Stimulated activated CD8-positive, alpha-beta memory T cell treated with anti-CD3 and anti-CD28 coated beads, Interleukin-12 subunit alpha, Interleukin-12 subunit beta, amount 100 ng/mL, for 24 hours (primary cell): ENCODE data around the gene DCUN1D4.

Source experiments
- DNase-seq: peaks from one replicate; pipeline ENCODE4 v3.0.0-alpha.2; 2020; ENCODE audit errors: extremely low read depth

The DCUN1D4 gene

GRCh38 chr4:51853027-51853682 lies 10.2 kb downstream of the DCUN1D4 start:
- DNase-seq, result no peak

DNA sequence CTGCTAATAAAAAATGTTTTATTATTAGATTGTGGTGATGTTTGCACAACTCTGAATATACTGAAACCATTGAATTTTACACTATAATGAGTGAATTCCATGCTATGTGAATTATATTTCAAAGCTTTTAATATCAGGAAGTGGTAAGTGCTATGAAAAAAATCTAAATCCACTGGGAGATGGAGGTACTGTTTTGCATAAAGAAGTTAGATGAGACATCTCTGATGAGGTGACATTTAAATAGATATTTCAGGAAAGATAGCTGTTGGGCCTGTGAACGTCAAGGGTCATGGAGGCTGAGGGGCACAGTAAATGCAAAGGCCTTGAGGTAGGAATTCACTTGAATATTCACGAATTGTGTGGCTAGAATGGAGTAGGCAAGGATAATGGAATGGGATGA lies 12.3 kb downstream of the DCUN1D4 start:
- no peak for DNase-seq

DNA sequence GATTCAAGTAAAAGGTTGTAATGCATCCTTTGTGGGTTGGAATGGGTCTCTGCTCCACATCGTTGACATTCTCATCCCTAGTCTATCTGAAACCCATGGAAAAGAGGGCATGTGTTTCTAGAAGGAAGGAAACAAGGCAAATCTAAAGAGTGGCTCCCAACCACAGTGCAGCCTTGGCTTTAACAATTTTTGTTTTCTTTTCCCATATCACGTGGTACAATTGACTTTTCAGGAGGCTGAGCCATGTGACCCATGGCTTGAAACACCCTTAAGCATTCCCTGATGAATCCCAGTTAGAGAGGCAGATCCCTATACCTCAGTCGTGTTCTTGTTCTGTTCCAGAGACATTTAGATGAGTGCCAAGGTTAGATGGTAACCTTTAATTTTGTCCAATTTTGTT lies 12.8 kb downstream of the DCUN1D4 start:
- no peak for DNase-seq

GRCh38 chr4:51858605-51859202 lies 15.8 kb downstream of the DCUN1D4 start:
- no peak for DNase-seq

GRCh38 chr4:51859476-51860031 lies 16.6 kb downstream of the DCUN1D4 start:
- DNase-seq, result no peak

GRCh38 chr4:51862199-51862598 lies 19.2 kb downstream of the DCUN1D4 start:
- DNase-seq, result no peak

GRCh38 chr4:51862781-51863180 lies 19.8 kb downstream of the DCUN1D4 start:
- DNase-seq, result no peak

GRCh38 chr4:51865717-51866116 lies 22.8 kb downstream of the DCUN1D4 start:
- no peak for DNase-seq

- DNase-seq, result no peak
Observed at GRCh38 chr4:51866835-51867234, 23.9 kb downstream of the DCUN1D4 start.

GRCh38 chr4:51867689-51868448 lies 24.9 kb downstream of the DCUN1D4 start:
- no peak for DNase-seq

DNA sequence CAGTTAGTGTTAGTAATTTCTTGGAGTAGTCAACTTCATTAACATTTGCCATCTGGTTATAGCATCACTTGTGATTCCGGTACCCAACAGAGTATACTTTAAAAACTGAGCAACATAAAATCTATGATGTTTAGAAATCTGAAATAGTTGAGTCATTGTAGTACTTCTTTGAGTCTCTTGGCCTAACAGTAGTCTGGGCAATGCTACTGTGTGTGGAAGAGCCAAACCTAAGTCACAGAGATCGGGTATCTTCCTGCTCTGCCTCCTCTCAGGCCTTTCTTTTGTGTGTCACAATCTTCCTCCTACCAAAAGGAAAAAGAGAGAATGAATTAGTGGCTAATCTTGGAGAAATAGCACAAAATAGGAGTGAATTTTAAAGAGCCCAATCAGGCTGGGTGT lies 25.5 kb downstream of the DCUN1D4 start:
- no peak for DNase-seq

DNA sequence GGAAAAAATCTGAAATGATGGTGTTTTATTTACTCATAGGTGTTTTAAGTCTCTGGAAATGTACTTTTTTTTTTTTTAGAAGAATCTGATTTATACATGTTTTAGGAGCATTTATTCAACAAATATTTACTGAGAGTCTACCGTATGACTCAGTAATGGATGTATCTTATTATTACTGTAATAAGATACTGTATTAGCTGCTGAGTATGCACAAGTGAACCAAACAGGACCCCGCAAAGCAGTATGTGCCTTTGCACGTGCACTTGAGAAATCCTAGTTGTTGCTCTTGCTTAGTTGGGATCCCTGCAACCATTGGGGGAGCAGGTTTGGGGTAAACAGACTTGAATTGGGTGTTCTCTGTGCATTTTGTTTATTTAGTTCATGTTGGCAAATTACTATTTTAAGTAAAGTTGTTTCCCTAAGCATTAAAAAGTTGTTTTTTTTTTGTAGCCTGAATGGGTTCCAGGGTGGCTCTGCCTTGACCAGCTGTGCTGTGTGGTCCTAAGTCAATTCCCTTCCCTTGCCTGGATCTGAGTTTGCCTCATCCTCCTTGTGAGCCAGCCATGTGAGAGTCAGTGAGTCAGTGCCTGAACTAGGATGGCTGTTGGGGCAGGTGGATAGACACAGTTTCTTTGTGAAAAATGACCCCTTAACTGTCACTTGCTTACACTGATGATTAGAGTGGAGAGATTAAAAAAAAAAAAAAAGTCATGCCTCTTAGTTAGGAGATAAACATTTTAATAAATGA lies 27.7 kb downstream of the DCUN1D4 start:
- DNase-seq, result no peak

GRCh38 chr4:51872283-51872997 lies 29.5 kb downstream of the DCUN1D4 start:
- no peak for DNase-seq

DNA sequence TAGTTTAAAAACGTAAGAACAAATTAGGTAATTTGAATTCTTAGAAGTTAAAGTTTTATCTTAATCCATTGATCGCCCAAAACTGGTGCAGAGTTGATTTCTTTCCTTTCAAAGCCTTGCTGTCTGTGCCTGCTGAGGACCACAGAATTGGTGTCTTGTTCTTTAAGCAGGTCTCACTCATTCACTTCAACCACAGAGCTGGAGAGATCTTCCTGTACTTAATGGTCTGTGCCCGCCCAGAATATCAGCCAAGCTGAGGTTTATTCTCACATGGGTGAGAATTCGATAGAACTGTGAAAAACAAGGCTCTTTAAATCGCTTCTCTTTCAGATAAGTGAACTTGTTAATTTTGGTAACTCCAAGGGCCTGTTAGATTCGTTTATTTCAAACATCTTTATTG lies 31.6 kb downstream of the DCUN1D4 start:
- DNase-seq, result no peak

DNA sequence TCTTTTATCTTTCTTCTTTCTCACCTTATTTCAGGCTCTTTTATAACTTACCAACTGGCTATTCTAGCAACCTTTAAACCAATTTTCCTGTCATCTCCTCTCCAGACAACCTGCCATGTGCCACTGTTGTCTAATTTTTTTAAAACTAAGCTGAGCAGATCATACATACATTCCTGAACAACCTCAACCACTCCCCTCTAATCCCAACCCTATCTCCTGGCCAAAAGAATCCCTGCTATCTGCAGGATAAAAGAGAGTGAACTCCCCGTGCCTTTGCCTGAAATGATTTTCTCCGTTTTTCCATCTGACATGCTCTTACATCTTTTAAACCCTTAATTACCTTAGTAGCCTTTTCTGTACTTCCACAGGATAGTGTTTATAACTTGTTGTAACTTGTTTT lies 35.5 kb downstream of the DCUN1D4 start:
- DNase-seq, result no peak

- no peak for DNase-seq
Observed at GRCh38 chr4:51880016-51880915, 37.3 kb downstream of the DCUN1D4 start.

GRCh38 chr4:51884055-51884454 lies 41.1 kb downstream of the DCUN1D4 start:
- DNase-seq, result no peak

- no peak for DNase-seq
Observed at GRCh38 chr4:51884606-51885005, 41.7 kb downstream of the DCUN1D4 start.

- no peak for DNase-seq
Observed at GRCh38 chr4:51885363-51885762, 42.4 kb downstream of the DCUN1D4 start.

DNA sequence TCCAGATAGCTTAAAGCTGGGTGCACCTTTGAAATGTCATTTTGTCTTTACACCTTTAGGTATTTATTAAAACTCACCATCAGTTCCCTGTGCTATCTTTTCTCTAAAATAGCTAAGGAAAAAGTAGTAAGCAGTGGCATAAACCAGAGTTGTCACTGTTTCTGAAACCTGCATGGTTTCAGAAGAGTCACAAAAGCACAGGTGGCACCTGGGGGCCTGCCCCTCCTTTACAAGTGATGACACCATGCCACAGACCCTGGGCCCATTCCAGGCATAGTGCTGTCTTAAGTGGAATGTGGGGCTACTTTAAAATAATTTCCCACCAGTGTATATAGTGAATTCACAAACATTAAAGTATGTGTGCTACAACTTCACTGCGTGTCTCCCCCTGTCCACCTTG lies 47.8 kb downstream of the DCUN1D4 start:
- no peak for DNase-seq
